ENCODE measurements around the gene UTP14A.
"Not testable (repeated sequence)": the region's sequence is repeated elsewhere in the genome, so short reads cannot be mapped to it uniquely, and the experiment has no call there.

Gene UTP14A, protein sequence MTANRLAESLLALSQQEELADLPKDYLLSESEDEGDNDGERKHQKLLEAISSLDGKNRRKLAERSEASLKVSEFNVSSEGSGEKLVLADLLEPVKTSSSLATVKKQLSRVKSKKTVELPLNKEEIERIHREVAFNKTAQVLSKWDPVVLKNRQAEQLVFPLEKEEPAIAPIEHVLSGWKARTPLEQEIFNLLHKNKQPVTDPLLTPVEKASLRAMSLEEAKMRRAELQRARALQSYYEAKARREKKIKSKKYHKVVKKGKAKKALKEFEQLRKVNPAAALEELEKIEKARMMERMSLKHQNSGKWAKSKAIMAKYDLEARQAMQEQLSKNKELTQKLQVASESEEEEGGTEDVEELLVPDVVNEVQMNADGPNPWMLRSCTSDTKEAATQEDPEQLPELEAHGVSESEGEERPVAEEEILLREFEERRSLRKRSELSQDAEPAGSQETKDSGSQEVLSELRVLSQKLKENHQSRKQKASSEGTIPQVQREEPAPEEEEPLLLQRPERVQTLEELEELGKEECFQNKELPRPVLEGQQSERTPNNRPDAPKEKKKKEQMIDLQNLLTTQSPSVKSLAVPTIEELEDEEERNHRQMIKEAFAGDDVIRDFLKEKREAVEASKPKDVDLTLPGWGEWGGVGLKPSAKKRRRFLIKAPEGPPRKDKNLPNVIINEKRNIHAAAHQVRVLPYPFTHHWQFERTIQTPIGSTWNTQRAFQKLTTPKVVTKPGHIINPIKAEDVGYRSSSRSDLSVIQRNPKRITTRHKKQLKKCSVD

DNA sequence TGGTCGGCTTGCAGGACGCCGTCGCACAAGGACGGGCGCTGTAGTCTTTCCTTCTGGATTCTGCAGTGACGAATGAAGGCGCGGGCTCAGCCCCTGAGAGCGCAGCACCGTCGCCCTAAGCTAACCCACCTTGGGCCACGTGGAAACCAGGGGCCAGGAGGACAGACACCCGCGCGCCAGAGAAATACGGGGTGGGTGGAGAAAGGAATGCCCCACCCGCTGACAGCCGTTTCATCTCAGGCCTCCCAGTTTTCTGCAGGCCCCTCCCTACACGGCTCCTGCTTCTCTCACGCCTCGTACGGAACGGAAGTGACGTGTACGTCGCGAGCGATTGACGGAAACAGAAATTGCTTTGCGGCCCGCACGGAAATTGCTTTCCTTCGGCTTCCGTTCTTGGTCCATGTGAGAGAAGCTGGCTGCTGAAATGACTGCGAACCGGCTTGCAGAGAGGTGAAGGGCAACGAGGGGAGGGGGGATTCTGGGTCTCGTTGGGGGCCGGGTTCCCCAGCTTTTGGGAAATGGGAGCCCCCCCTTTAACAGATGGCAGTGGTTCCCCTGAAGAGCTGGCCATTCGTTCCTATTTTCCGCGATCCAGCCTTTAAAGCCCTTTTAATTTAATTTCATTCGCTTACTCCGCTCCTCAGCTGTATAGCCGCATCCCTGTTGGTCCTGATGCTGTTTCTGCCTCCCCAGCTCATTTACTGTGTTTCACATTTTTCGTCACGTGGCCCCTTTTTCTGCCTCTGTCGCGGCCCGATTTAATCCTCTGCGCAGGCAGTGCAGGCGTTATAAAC is at the start of gene UTP14A:
Gene UTP14A, plus strand, starts transcription at position 378 of the 794 bp plus-strand sequence. Its CDS starts 47 bp downstream, at position 425.
- DNase-seq (ENCODE audit: low spot score) = peak; percentile 82

DNA sequence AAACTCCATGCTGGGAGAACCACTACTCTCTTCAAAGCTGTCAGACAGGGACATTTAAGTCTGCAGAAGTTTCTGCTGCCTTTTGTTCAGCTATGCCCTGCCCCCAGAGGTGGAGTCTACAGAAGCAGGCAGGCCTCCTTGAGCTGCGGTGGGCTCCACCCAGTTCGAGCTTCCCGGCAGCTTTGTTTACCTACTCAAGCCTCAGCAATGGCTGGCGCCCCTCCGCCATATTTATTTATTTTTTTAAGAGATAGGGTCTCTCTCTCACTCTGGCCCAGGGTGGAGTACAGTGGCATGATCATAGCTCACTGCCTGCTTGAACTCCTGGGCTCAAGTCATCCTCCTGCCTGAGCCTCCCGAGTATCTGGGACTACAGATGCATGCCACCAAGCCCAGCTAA is 46.8 kb upstream of the UTP14A start:
- DNase-seq (ENCODE audit: low spot score) = not testable (repeated sequence)

DNA sequence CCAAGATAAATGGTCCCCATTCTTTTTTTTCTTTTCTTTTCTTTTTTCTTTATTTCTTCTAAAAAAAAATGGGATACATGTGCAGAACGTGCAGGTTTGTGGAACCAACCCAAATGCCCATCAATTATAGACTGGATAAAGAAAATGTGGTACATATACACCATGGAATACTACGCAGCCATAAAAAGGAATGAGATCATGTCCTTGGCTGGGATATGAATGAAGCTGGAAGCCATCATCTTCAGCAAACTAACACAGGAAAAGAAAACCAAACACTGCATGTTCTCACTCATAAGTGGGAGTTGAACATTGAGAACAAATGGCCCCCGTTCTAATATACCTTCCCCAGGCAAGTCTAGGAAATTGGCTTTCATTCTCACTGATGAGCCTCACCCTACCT is 39.6 kb upstream of the UTP14A start:
- DNase-seq (ENCODE audit: low spot score) = not testable (repeated sequence)

DNA sequence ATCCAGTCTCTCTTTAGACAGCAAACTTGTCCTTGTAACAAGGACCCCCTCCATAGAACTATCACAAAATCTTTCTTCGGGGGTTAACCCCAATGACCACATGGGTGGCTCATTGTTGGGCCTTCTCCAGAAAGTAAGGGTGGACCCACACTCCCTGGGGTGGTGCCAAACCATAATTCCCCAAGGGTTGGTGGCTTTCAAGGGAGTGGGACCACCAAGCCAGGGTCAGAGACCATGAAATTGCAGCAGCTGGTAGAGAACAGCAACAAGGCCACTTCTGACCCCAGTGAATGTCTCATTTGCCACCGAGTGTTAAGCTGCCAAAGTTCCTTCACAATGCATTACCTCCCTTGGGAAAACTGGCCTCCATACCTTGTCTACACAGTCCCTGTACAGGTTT is 33.4 kb upstream of the UTP14A start:
- DNase-seq (ENCODE audit: low spot score) = no peak

DNA sequence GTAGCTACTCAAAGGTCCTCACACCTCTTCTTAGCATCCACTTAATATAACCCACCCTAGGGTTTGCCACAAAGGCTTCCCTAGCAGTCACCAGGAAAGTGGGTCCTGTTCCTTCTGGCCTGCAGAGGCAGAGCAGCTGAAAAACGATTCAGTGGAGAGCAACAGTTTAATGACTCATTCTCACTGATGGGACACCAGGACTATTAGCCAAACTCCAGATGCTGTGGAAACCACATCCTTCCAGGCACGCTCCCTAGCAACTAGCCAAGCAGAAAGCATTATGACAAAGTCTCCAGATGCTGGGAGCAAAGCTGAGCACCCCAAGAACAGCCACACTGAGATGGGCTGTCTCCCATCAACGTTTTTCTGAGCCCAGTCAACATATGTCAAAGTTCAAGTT is 30.3 kb upstream of the UTP14A start:
- DNase-seq (ENCODE audit: low spot score) = no peak

DNA sequence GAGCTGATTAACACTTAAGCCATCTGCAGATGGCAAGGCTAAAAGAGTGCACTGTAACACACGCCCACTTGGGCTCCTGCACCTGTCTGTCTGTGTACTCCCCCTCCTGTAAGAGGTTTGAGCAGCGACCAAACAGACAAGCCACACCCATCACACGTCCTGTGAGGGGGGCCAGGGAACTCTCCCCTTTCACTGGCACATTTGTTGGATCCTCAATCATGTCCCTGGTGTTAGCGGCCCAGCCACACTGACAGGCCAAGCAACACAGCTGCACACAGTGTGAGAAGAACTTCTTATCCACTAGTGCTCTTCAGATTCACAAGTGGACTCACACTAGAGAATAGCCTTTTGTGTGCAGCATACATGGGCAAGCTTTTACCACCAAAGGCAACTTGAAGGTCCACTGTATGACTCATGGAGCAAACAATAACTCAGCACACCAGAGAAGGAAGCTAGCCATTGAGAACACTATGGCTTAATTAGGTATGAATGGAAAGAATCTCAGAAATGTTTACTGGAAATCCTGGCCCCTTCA is 29.1 kb upstream of the UTP14A start:
- no peak for DNase-seq (ENCODE audit: low spot score)

DNA sequence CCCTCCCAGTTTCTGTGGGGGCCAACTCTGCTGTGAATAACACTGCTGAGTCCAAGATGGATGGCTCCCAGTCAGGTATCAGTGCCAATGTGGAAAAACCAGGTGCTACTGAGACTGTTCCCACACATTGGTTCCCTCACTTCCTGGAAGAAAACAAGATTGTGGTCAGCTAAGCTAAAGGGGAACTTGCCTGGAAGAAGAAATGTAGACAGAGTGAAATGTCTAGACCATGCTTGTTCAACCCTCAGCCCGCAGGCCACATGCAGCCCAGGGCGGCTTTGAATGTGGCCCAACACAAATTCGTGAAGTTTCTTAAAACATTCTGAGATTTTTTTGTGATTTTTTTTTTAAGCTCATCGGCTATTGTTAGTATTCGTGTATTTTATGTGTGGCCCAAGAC is 28.6 kb upstream of the UTP14A start:
- no peak for DNase-seq (ENCODE audit: low spot score)

DNA sequence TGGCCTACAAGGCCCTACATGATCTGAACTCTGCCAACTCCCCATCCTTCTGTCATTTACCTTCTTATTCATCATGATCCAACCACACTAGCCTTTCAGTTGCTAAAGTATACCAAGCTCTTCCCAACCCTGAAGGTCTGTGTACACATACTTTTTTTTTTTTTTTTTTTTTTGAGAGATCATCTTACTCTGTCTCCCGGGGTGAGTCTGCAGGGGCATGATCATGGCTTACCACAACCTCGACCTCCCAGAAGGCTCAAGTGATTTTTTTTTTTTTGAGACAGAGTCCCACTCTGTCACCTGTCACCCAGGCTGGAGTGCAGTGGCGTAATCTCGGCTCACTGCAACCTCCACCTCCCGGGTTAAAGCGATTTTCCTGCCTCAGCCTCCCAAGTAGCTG is 5.9 kb upstream of the UTP14A start:
- no peak for DNase-seq (ENCODE audit: low spot score)

DNA sequence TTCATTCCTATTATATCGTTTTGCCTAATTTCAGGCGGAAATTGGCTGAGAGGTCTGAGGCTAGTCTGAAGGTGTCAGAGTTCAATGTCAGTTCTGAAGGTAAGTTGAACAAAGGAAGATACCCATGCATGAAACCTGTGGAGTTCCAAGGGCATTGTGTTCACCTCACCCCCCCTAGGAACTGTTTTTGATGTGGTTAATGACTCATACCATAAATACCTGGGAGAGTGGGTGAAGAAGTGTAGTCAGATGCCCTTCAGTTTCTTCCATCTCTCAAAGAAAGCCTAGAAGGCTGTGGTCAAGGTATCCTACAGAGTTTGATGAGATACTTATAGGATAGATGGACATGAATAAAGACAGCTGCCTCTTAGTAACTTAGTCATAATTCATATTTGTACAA is 2.7 kb downstream of the UTP14A start:
- DNase-seq (ENCODE audit: low spot score) = no peak

DNA sequence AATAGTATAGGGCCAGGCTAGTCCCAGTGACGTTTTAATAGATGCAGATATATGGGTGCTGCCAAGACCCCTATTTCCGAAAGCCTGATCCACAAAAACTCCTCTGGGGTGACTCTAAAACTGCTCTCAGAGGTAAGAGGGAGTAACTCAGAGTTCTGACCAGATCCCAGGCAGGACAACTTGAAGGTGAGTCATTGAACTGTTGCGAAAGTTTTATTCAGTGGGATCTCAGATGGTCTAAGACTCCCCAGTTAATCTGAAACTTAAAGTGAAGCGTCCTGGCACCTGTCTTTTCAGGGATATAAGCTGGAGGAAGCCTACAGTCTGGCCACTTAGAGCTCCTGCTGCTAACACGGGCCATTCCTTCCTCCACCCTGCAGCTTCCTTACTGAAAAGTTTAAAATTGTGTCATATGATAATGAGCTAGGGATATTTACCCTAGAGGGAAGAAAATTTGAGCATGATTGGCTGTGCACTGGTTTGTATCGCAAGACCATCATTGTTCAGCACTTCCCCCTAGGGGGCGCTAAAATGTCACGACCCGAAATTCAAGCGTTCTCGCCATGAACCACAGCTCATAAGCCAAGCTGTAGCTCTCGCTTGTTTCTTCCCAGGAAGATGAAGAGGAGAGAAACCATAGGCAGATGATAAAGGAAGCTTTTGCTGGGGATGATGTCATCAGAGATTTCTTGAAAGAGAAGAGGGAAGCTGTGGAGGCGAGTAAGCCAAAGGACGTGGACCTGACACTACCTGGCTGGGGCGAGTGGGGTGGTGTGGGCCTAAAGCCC is 19.5 kb downstream of the UTP14A start:
- DNase-seq (ENCODE audit: low spot score) = peak; percentile 81

DNA sequence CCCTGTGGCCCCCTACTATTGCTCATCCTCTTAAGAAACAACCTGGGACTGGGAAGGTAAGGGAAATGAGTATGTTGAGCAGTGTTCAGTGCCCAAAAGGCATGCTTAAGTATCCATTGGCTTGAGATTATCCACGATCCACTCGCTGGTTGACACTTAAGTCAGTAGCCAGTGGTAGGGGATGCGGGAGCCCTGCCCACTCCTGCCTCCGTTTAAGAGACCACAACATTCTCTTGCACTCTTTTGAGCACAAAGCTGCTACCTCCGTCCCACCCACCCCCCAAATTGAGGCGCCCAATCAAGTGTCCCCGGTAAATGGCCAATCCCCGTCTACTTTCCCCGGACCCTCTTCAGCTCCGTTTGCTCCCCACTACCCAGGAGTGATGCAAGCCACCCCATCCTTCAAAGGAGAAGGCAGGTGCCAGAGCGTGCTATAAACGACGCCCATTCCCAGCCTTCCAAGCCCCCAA is 25.0 kb downstream of the UTP14A start:
- no peak for DNase-seq (ENCODE audit: low spot score)

DNA sequence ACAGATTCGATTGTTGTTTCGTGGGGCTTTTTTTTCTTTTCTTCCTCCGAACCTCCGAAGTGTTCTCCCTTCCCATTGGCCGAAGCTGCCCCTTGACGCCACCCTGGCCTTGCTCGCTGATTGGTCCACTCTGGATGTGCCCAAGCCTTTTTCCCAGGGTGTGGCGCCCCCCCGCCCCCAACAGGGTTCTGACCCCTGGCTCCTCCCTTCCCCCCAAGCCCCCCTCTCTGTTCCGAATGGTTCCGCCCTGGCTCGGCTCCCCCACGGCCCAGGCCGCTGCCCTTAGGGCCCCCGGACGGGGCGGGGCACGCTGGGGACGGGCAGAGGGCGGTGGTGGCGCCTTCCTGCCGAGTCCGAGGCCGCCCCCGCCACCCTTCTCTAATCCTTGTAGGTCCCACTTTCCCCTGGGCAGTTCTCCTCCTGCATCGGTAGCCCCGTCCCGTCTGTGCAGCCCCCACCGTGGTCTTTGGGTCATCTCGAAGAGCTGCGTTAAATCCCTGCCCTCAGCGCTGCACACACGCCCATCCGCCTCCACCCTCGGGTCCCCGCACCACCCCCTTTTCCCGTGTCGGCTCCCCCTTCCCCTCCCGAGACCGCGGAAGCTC is 25.5 kb downstream of the UTP14A start:
- DNase-seq (ENCODE audit: low spot score) = peak; percentile 76

DNA sequence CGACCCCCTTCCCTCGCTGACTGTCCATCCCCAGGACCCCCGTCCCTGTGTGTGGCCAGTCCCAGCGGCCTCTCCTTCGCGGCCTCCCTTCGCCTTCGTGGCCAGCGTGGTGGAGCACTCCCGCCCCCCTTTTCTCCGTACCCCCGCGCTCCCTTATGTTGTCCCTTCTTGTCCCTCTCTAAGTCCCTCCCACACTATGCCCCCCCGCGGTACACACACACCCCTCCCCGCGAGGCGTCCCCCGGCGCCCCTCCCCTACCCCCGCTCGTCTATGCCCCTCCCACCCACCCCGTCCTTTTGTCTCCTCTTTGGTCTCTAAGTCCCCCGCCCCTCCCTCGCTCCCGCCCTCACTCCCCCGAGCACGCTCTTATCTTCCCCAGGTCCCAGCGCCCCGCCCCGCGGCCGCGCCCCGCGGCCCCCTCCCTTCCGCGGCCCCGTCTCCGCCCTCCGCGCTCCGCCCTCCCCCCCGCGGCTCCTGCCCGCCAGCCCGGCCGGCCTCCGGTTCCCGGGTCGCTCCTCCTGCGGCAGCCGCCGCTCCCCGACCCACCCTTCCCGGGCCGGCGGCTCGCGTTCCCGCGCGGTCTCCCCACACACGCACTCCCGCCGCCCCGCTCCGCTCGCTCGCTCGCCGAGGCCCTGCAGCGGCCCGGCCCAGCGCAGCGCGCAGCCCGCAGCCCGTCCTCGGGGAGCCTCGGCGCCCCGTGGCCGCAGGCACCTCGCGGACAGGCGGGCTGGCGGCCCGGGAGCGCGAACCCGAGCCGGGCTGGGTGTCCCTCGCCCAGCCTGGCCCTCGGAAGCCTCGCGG is 26.3 kb downstream of the UTP14A start:
- DNase-seq (ENCODE audit: low spot score) = peak; percentile 86

DNA sequence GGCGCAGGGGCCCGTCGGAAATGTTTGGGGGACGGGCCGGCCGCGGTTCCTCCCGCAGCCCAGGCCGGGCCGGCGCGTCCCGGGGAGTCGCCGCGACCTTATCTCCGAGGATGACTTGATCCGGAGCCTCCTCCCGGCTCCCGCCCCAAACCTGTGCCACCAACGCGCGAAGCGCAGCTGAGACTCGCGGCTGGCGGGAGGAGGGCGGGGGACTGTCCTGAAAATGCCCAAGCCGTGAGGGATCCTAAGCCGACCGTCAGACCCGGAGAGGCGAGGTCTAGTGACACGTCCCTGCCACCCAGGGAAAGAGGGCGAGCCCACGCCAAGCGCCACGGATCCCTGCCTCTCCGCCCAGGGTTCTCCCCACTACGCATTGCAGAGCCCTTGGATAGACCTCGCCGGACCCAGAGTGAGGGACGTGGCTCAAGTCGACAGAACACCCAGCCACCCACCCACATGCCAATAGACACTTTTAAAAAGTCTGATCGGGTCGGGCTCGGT is 26.9 kb downstream of the UTP14A start:
- no peak for DNase-seq (ENCODE audit: low spot score)

DNA sequence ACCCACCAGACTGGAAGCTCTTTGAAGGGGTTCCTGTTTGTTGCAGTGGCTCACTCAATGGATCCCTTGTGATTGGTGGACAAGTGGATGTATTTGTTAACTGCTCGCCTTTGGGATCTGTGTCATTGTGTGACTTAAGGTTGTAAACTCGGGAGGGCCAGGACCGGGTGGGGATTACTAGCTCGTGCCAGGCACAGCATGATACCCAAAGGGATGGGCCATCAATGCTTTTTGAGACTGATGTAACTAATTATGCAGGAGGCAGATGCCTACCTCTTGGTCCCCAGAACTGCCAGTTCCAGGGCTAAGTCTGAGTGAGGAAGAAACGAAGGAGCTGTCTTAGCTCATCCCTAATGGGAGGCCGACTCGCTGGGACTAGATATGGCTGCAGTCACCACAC is 27.7 kb downstream of the UTP14A start:
- DNase-seq (ENCODE audit: low spot score) = no peak

DNA sequence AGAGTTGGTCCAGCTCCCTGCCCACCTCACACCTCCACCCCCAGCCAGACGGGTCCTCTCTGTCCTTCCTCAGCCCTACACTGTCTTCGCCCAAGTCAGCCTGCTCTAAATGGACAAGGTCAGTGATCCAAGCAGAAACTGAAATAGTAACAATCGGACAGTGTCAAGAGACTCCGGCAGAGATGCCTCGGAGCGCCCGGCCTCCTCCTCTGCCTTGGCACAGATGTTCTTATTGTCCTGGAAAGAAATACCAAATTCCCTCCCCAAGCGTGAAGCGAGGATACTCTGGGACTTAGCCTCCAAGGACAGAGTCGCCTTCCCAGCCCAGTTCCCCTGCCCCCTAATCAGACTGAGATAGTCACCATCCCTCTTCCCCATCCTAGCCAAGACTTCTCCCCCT is 28.5 kb downstream of the UTP14A start:
- no peak for DNase-seq (ENCODE audit: low spot score)

DNA sequence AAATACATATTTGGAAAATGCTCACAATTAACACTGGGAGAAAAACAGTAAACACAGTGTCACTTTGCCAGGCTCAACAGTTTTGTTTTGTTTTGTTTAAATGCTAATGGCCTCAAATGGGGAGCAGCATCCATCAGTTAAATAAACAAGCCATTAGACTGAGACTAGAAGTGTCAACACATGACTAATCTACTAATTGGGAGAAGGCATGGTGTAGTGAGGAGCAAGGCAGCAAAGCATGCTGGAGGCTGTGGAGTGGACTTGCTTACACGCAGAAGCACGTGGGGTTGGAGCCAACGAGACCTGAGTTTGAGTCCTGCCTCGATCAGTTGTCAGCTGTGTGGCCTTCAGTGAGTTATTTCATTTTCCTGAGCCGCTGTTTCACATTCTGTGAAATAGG is 29.0 kb downstream of the UTP14A start:
- DNase-seq (ENCODE audit: low spot score) = no peak

DNA sequence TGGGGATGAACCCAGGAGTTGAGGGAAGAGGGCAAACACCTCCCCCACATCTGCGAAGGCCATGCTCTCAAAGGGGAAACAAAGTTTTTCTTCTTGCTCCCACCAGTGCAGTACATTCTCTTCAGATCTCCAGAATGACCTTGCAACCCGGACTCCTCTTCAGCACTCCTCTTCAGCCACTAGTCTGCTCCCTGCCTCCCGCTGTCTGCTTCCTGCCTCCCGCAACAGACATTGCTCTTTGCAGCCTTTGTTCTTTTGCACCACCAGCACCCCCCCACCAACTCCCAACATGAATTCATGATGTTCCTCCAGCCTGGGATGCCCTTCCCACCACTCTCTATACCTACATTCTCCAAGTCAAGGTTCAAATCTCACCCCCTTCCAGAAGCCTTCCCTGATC is 32.1 kb downstream of the UTP14A start:
- DNase-seq (ENCODE audit: low spot score) = no peak

DNA sequence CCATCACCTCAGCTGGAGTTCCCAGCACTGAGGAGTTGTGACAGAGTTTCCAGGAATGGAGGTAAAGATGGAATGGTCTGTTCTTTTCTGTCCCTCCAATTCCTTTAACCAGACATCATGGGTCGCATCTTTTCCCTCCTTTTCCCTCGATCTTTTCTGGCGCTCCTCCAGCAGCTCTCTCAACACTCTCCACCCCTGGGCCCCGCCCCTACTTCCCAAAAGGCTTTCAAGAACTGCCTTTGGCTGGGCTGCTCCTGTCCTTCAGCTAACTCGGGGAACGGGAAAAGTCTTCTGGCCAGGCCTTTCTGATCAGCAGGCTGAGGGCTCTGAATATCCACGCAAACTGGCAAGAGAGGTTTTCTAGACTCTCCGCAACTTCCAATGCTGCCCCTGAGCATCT is 34.0 kb downstream of the UTP14A start:
- DNase-seq (ENCODE audit: low spot score) = no peak

DNA sequence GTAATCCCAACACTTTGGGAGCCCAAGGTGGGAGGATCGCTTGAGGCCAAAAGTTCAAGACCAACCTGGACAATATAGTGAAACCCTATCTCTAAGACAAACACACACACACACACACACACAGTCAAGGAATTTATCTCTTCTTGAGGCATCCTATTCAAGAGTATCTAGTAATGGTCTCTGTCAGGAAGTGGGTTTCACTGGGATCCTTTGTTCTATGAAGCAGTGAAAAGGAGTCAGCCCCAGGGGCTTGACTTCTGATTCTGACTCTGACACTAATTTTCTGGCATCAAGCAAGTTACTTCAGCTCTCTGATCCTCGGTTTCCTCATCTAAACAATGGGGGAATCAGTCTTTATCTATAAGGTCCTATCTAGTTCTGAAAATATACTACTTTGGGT is 34.8 kb downstream of the UTP14A start:
- DNase-seq (ENCODE audit: low spot score) = no peak

All from CD4-positive, alpha-beta T cell treated with Interleukin-2 at 100 ng/mL for 4 hours (primary cell).